Measurements from ENCODE around the gene PARP3. TPM values are rescaled to one million over a fixed set of nuclear protein-coding genes. Genes with fewer than 3 reads are reported as not detected.

Gene PARP3
- polyA plus RNA-seq, 1 of the 3 experiments (the other 2 are of a cell fraction) = 31.1 TPM

DNA sequence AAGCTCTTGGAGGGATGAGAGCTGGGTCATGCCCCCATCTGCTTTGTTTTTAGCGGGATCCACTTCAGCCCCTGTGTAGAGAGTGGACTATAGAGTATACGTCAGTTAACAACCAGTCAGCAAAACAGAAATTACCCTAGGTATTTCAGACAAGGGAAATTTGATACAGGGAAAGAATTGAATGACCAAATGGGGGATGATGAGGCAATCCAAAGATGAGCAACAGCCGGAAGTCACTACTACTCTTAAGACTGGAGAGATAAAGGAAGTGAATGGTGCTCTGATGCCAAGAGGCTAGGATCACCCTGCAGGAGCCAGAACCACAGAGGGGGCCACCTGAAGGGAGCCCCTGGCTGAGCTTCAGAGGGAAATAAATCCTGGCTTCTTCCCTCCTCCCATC, 11.3 kb downstream of the PARP3 start (continued):
- 0 out of 2 replicates have a peak, but pooled peaks have one; percentile 20 for TF ChIP-seq TAF1 (IDR thresholded peaks at IDR 0.05; ENCODE audit: borderline replicate concordance, low read depth, low read length)

DNA sequence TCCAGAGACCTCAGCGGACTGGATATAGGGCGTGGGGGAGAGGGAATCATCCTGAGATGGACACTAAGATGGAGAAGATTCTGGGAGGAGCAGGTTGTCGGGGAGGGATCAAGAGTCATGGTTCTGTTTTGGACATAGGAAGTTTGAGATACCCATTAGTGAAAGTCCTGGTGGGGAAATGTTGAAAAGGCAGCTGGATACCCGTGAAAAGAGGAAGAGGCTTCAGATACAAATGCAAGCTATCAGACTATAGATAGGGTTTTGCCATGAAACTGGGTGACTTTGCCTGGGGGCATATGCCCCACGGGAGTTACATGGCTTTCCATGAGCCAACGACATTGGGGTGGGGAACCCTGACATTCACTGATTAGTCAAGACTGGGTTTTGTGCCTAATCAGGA, 11.9 kb downstream of the PARP3 start:
- H3K27me3 ChIP-seq (ENCODE audit: insufficient read depth) = no peaks in the 10 kb centered on the region
- 95% methylated on average over 6 of the region's 6 CpGs for WGBS (ENCODE audit: low lambda C conversion rate)
- no peaks in the 10 kb centered on the region for H3K9me2 ChIP-seq
- TF ChIP-seq ELF1 (IDR thresholded peaks at IDR 0.05) = no peak
- TF ChIP-seq SIN3A (IDR thresholded peaks at IDR 0.05; ENCODE audit: borderline replicate concordance, low read depth, low read length) = no peak
- TF ChIP-seq POLR2AphosphoS5 (IDR thresholded peaks at IDR 0.05; ENCODE audit: low read depth, low read length) = no peak
- no peak for TF ChIP-seq NFIC (IDR thresholded peaks at IDR 0.05; ENCODE audit: borderline replicate concordance)
- TF ChIP-seq MXI1 (IDR thresholded peaks at IDR 0.05; ENCODE audit: low read depth, low read length) = no peak
- no peak for TF ChIP-seq GABPA (IDR thresholded peaks at IDR 0.05; ENCODE audit: low read depth)
- no peak for TF ChIP-seq RCOR1 (IDR thresholded peaks at IDR 0.05; ENCODE audit: low read length)
- TF ChIP-seq, protein P1, sequence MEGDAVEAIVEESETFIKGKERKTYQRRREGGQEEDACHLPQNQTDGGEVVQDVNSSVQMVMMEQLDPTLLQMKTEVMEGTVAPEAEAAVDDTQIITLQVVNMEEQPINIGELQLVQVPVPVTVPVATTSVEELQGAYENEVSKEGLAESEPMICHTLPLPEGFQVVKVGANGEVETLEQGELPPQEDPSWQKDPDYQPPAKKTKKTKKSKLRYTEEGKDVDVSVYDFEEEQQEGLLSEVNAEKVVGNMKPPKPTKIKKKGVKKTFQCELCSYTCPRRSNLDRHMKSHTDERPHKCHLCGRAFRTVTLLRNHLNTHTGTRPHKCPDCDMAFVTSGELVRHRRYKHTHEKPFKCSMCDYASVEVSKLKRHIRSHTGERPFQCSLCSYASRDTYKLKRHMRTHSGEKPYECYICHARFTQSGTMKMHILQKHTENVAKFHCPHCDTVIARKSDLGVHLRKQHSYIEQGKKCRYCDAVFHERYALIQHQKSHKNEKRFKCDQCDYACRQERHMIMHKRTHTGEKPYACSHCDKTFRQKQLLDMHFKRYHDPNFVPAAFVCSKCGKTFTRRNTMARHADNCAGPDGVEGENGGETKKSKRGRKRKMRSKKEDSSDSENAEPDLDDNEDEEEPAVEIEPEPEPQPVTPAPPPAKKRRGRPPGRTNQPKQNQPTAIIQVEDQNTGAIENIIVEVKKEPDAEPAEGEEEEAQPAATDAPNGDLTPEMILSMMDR (IDR thresholded peaks at IDR 0.05) = no peak
- TF ChIP-seq RAD21 (IDR thresholded peaks at IDR 0.05; ENCODE audit: low read length) = no peak
- TF ChIP-seq, protein P2, sequence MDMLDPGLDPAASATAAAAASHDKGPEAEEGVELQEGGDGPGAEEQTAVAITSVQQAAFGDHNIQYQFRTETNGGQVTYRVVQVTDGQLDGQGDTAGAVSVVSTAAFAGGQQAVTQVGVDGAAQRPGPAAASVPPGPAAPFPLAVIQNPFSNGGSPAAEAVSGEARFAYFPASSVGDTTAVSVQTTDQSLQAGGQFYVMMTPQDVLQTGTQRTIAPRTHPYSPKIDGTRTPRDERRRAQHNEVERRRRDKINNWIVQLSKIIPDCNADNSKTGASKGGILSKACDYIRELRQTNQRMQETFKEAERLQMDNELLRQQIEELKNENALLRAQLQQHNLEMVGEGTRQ (IDR thresholded peaks at IDR 0.05; ENCODE audit: borderline replicate concordance, low read depth, low read length) = no peak
- no peak for TF ChIP-seq CHD2 (IDR thresholded peaks at IDR 0.05; ENCODE audit: low read length, partially characterized antibody)
- no peak for TF ChIP-seq TEAD4 (IDR thresholded peaks at IDR 0.05; ENCODE audit: borderline replicate concordance, insufficient read depth)
- no peak for TF ChIP-seq TCF12 (IDR thresholded peaks at IDR 0.05)
- no peak for DNase-seq
- no peaks in the 10 kb centered on the region for H3K79me2 ChIP-seq (ENCODE audit: insufficient read depth)
- ChIA-PET POLR2A (interaction anchor here (1.2 to 1.3 kb wide), 3 partner anchors 11 to 42 kb away, joined by 3 to 4 read pairs (median 4); partner anchors contain the start of genes ABHD14B and RPL29), CTCF (interaction anchor here (2.0 to 6.2 kb wide), 4 partner anchors 12 to 41 kb away, joined by 10 to 44 read pairs (median 16); partner anchors contain the start of genes ABHD14A, ABHD14B, ACY1 and PARP3)
- H3K4me3 ChIP-seq (ENCODE audit: low read depth in 2 of 2, low read length in 1 of 2) = no peak overlapping the region
- peaks cover 15% of the 10 kb centered on the region for H3F3A ChIP-seq (replicated peaks; ENCODE audit: insufficient read depth)
- no peaks in the 10 kb centered on the region for H4K20me1 ChIP-seq (ENCODE audit: insufficient read depth)
- H3K9me3 ChIP-seq = no peaks in the 10 kb centered on the region
- H3K4me1 ChIP-seq (ENCODE audit: control insufficient read depth in 1 of 2, insufficient read depth in 2 of 2, low read depth in 1 of 2, low read length in 1 of 2) = peaks cover 4 to 12% of the 10 kb centered on the region in 2 experiments; a peak in 2 of 4 replicates
- peaks cover 5 to 18% of the 10 kb centered on the region in 2 experiments for H3K36me3 ChIP-seq (replicated peaks in 1 of 2; ENCODE audit: control insufficient read depth in 1 of 2, insufficient read depth in 2 of 2, low read length in 1 of 2)
- H3K4me2 ChIP-seq = no peak overlapping the region
- H2AFZ ChIP-seq (ENCODE audit: low read depth) = no peak overlapping the region
- H3K9ac ChIP-seq = no peak overlapping the region
- peak overlapping the region in 1 of 2 experiments; percentile 43; a peak in 1 of 4 replicates for H3K27ac ChIP-seq (ENCODE audit: low read depth in 2 of 2, low read length in 1 of 2)

Measured in SK-N-SH (cell line).